ENCODE results near the gene TERF2IP. TPM values are rescaled to one million over a fixed set of nuclear protein-coding genes. Genes with fewer than 3 reads are reported as not detected.

TERF2IP gene
- polyA plus RNA-seq, 1 experiment = 19.1 TPM

- no peak for TF ChIP-seq CTCF (IDR thresholded peaks at IDR 0.05; ENCODE audit: insufficient read depth, low read depth, low read length)
- ChIA-PET POLR2A (no interaction called here), CTCF (no interaction called here)
- Histone ChIP-seq H3K4me3 (ENCODE audit: low read depth, low read length) (no peak overlapping the region), H3K36me3 (ENCODE audit: control insufficient read depth, insufficient read depth, low read length) (no peaks in the 10 kb centered on the region; the same call in 1 of the 2 replicates), H3K27me3 (ENCODE audit: control insufficient read depth, insufficient read depth, low read length) (no peaks in the 10 kb centered on the region)
- DNase-seq (ENCODE audit: low read depth) = no peak
Observed at GRCh38 chr16:75667503-75667902, 19.9 kb downstream of the TERF2IP start.

- no peaks in the 10 kb centered on the region for H3K36me3 ChIP-seq (ENCODE audit: control insufficient read depth, insufficient read depth, low read length)
- POLR2A ChIA-PET = no interaction called here
- H3K4me3 ChIP-seq (ENCODE audit: low read depth, low read length) = no peak within 1 kb of the TSS
- no peak for TF ChIP-seq CTCF (IDR thresholded peaks at IDR 0.05; ENCODE audit: insufficient read depth, low read depth, low read length)
- no peaks in the 10 kb centered on the region for H3K27me3 ChIP-seq (ENCODE audit: control insufficient read depth, insufficient read depth, low read length)
- no peak for DNase-seq (ENCODE audit: low read depth)
- CTCF ChIA-PET = interaction anchor here (1.5 kb wide), 1 partner anchor 21 kb away, joined by 4 read pairs; no protein-coding TSS in a partner anchor
Observed at GRCh38 chr16:75676909-75677308, 29.3 kb downstream of the TERF2IP start, which contains the start of gene CPHXL2. Gene CPHXL2, minus strand, starts transcription at chr16:75677009. Its CDS starts 10 bp downstream, at chr16:75676999.

- TF ChIP-seq CTCF (IDR thresholded peaks at IDR 0.05; ENCODE audit: insufficient read depth, low read depth, low read length) = no peak
- ChIA-PET CTCF (no interaction called here), POLR2A (no interaction called here)
- DNase-seq (ENCODE audit: low read depth) = no peak
- no peaks in the 10 kb centered on the region for H3K27me3 ChIP-seq (ENCODE audit: control insufficient read depth, insufficient read depth, low read length)
- H3K36me3 ChIP-seq (ENCODE audit: control insufficient read depth, insufficient read depth, low read length) = no peaks in the 10 kb centered on the region
- H3K4me3 ChIP-seq (ENCODE audit: low read depth, low read length) = no peak overlapping the region
Observed at GRCh38 chr16:75679366-75679765, 31.8 kb downstream of the TERF2IP start.

GRCh38 chr16:75682308-75682707 lies 34.7 kb downstream of the TERF2IP start:
- no peaks in the 10 kb centered on the region for H3K27me3 ChIP-seq (ENCODE audit: control insufficient read depth, insufficient read depth, low read length)
- ChIA-PET CTCF (no interaction called here), POLR2A (no interaction called here)
- no peaks in the 10 kb centered on the region for H3K36me3 ChIP-seq (ENCODE audit: control insufficient read depth, insufficient read depth, low read length)
- H3K4me3 ChIP-seq (ENCODE audit: low read depth, low read length) = no peak overlapping the region
- DNase-seq (ENCODE audit: low read depth) = no peak
- TF ChIP-seq CTCF (IDR thresholded peaks at IDR 0.05; ENCODE audit: insufficient read depth, low read depth, low read length) = no peak

- ChIA-PET POLR2A (no interaction called here), CTCF (no interaction called here)
- no peak for DNase-seq (ENCODE audit: low read depth)
- H3K4me3 ChIP-seq (ENCODE audit: low read depth, low read length) = no peak overlapping the region
- no peaks in the 10 kb centered on the region for H3K36me3 ChIP-seq (ENCODE audit: control insufficient read depth, insufficient read depth, low read length)
- no peak for TF ChIP-seq CTCF (IDR thresholded peaks at IDR 0.05; ENCODE audit: insufficient read depth, low read depth, low read length)
- no peaks in the 10 kb centered on the region for H3K27me3 ChIP-seq (ENCODE audit: control insufficient read depth, insufficient read depth, low read length)
Observed at GRCh38 chr16:75687361-75687760, 39.8 kb downstream of the TERF2IP start.
